H1 (cell line): ENCODE measurements around the gene THADA. TPM values are rescaled to one million over a fixed set of nuclear protein-coding genes. Genes with fewer than 3 reads are reported as not detected.
A peak's percentile ranks its signal among the peaks of the same experiment; 100 is the strongest.

Source experiments
- GTF2F1 ChIP-seq: IDR thresholded peaks from 2 replicates; pipeline ENCODE4 v1.6.1; 2012; ENCODE audit warnings: low read depth, low read length, improper control_type of control experiment, borderline replicate concordance
- JUND ChIP-seq: IDR thresholded peaks from 2 replicates; pipeline ENCODE4 v1.6.1; 2011; ENCODE audit warnings: mild to moderate bottlenecking, improper control_type of control experiment, low read length
- RAD21 ChIP-seq, 2 experiments: IDR thresholded peaks in 1 of 2; conservative IDR thresholded peaks in 1 of 2; 2 replicates each; pipeline ENCODE4 v1.6.1; 2011; ENCODE audit warnings: low read depth in 2 of 2, low read length in 2 of 2, improper control_type of control experiment in 1 of 2, inconsistent platforms in 1 of 2, mild to moderate bottlenecking in 1 of 2, moderate library complexity in 1 of 2
- SUZ12 ChIP-seq: fragments of 200-600 bp; sonication (generic); IDR thresholded peaks from 2 replicates; pipeline ENCODE4 v1.6.1; 2012; ENCODE audit warnings: mild to moderate bottlenecking, inconsistent platforms, low read length, moderate library complexity, mixed read lengths
- polyA plus RNA-seq, 7 experiments: library from polyadenylated mRNA; depleted of rRNA in 3 of 7; stranded (reverse) in 5 of 7; unstranded in 2 of 7; fragments of >200 nt in 5 of 7; fragments of 200-250 nt in 2 of 7; gene quantifications; 1 replicate in 5 of 7; 2 replicates in 1 of 7; 4 replicates in 1 of 7; pipeline versions ENCODE4 v1.2.1 to v1.2.3, GENCODE V29; 2011 to 2013; ENCODE audit warnings: missing spikeins in 2 of 7, mixed read lengths in 2 of 7
- total RNA-seq: library from RNA; stranded (reverse); fragmentation: NEBNext Ultra II Directional; extraction: Animal tissue kit (Norgen Biotek cat#: 25700); gene quantifications from 2 replicates; pipeline ENCODE4 v1.2.1, GENCODE V29; 2021
- TF ChIP-seq, protein P1 (sequence below): IDR thresholded peaks from 2 replicates; pipeline ENCODE4 v1.6.1; 2012; ENCODE audit warnings: inconsistent platforms
- TF ChIP-seq, protein P2 (sequence below), 3 experiments: IDR thresholded peaks; 1 replicate in 2 of 3; 2 replicates in 1 of 3; pipeline versions ENCODE4 v1.5.1 to v1.6.1; 2011; ENCODE audit warnings: low read length in 3 of 3, mild to moderate bottlenecking in 3 of 3, inconsistent platforms in 2 of 3, low read depth in 1 of 3, moderate library complexity in 1 of 3; ENCODE audit not compliant: insufficient read depth in 1 of 3; ENCODE audit errors: control extremely low read depth in 1 of 3

Gene THADA
- total and polyA plus RNA-seq, 2 of the 8 experiments (the other 6 are each of a cell fraction or from before 2014, with no cell fraction given): 22.4 to 26.8 TPM

DNA sequence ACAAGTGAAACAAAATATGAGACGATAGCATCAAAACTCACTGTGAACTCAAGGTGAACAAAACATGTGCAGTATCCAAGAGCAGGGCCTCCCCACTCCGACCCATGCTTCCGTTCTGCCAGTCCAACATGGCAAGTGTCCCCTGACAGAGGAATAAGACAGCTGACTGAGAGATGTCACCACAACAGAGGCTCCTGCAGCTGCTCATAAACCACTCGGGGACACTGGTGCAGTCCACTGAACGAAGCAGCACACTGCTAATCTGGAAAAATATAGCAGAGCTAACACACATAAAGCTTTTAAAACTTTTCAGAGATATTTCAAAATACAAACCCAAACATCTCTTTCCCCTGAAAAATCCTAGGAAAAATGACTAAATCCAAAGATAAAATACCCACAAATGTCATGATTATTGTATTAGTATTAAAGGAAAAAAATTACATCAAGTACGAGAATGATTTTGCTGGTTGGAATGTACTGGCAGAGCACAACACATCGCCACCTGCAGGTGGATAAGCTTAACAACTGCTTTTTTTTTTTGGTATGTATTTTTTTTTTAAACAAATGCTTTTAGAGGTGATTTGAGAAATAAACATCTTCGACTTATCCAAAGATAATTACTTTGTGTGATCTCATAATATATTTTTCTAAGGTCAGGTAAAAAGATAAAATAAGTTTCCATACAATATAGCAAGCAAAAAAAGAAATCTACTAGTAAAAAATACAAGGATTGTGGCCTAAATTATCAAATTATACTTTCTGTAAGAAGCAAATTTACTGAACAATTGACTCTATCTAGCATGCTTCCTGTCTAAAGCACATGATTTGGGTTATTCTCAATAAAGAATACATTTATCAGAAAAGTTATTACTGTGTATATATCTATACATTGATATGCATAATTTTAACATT, 18.6 kb downstream of the THADA start (continued):
- TF ChIP-seq JUND: no peak
- no peak for TF ChIP-seq SUZ12
- TF ChIP-seq RAD21 (IDR thresholded peaks at IDR 0.05 in 1 of 2, conservative IDR thresholded peaks at IDR 0.05 in 1 of 2; ENCODE audit: low read depth in 2 of 2, low read length in 2 of 2): peak; percentile 25 to 31; a peak in 2 of 4 replicates
- no peak for TF ChIP-seq GTF2F1
- TF ChIP-seq, protein P1, sequence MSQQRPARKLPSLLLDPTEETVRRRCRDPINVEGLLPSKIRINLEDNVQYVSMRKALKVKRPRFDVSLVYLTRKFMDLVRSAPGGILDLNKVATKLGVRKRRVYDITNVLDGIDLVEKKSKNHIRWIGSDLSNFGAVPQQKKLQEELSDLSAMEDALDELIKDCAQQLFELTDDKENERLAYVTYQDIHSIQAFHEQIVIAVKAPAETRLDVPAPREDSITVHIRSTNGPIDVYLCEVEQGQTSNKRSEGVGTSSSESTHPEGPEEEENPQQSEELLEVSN: no peak
- TF ChIP-seq, protein P2, sequence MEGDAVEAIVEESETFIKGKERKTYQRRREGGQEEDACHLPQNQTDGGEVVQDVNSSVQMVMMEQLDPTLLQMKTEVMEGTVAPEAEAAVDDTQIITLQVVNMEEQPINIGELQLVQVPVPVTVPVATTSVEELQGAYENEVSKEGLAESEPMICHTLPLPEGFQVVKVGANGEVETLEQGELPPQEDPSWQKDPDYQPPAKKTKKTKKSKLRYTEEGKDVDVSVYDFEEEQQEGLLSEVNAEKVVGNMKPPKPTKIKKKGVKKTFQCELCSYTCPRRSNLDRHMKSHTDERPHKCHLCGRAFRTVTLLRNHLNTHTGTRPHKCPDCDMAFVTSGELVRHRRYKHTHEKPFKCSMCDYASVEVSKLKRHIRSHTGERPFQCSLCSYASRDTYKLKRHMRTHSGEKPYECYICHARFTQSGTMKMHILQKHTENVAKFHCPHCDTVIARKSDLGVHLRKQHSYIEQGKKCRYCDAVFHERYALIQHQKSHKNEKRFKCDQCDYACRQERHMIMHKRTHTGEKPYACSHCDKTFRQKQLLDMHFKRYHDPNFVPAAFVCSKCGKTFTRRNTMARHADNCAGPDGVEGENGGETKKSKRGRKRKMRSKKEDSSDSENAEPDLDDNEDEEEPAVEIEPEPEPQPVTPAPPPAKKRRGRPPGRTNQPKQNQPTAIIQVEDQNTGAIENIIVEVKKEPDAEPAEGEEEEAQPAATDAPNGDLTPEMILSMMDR (IDR thresholded peaks at IDR 0.05; ENCODE audit: control extremely low read depth in 1 of 3, insufficient read depth in 1 of 3, low read depth in 1 of 3, low read length in 3 of 3): peak in 2 of 3 experiments; percentile 45 to 59; a peak in 3 of 4 replicates
